IPS-15b (cell line): ENCODE results near the gene PPFIBP2.

Source experiments
- H3K27me3 ChIP-seq: one replicate; pipeline ENCODE4 v1.6.1; 2013; ENCODE audit warnings: low read length; ENCODE audit not compliant: control insufficient read depth, insufficient read depth
- H3K36me3 ChIP-seq: one replicate; pipeline ENCODE4 v1.6.1; 2013; ENCODE audit warnings: low read length; ENCODE audit not compliant: control insufficient read depth, insufficient read depth
- H3K4me1 ChIP-seq: one replicate; pipeline ENCODE4 v1.6.1; 2013; ENCODE audit warnings: mild to moderate bottlenecking, low read length; ENCODE audit not compliant: control insufficient read depth, insufficient read depth
- H3K4me3 ChIP-seq: one replicate; pipeline ENCODE4 v1.5.1; 2013; ENCODE audit warnings: low read depth, low read length
- H3K9ac ChIP-seq: one replicate; pipeline ENCODE4 v1.6.1; 2013; ENCODE audit warnings: low read depth, mild to moderate bottlenecking, low read length
- H3K9me3 ChIP-seq: one replicate; pipeline ENCODE4 v1.6.1; 2013; ENCODE audit warnings: mild to moderate bottlenecking, low read length; ENCODE audit not compliant: control insufficient read depth, insufficient read depth

PPFIBP2 gene

GRCh38 chr11:7513234-7514098, at the start of gene PPFIBP2:
PPFIBP2 (plus strand) TSS chr11:7513999; CDS start chr11:7549476, 35,477 bp downstream.
- H3K27me3 ChIP-seq: peaks cover 16% of the 10 kb centered on the region
- no peaks in the 10 kb centered on the region for H3K36me3 ChIP-seq
- peaks cover 5% of the 10 kb centered on the region for H3K4me1 ChIP-seq
- no peaks in the 10 kb centered on the region for H3K9me3 ChIP-seq
- H3K4me3 ChIP-seq: peak within 1 kb of the TSS; percentile 85
- peak within 1 kb of the TSS; percentile 70 for H3K9ac ChIP-seq

GRCh38 chr11:7467652-7468051, 46.1 kb upstream of the PPFIBP2 start:
- Histone ChIP-seq H3K9me3 (no peaks in the 10 kb centered on the region), H3K36me3 (no peaks in the 10 kb centered on the region), H3K9ac (no peak overlapping the region), H3K4me1 (no peaks in the 10 kb centered on the region), H3K27me3 (no peaks in the 10 kb centered on the region), H3K4me3 (no peak overlapping the region)

GRCh38 chr11:7469351-7469865, 44.4 kb upstream of the PPFIBP2 start:
- no peaks in the 10 kb centered on the region for H3K4me1 ChIP-seq
- no peaks in the 10 kb centered on the region for H3K36me3 ChIP-seq
- H3K9me3 ChIP-seq: no peaks in the 10 kb centered on the region
- H3K9ac ChIP-seq: no peak overlapping the region
- no peaks in the 10 kb centered on the region for H3K27me3 ChIP-seq
- H3K4me3 ChIP-seq: no peak overlapping the region

- no peaks in the 10 kb centered on the region for H3K9me3 ChIP-seq
- H3K4me1 ChIP-seq: no peaks in the 10 kb centered on the region
- no peak overlapping the region for H3K9ac ChIP-seq
- H3K36me3 ChIP-seq: no peaks in the 10 kb centered on the region
- H3K27me3 ChIP-seq: no peaks in the 10 kb centered on the region
- H3K4me3 ChIP-seq: no peak overlapping the region
Measured at GRCh38 chr11:7471071-7471470, 42.7 kb upstream of the PPFIBP2 start.

- no peaks in the 10 kb centered on the region for H3K36me3 ChIP-seq
- no peak overlapping the region for H3K9ac ChIP-seq
- no peak overlapping the region for H3K4me3 ChIP-seq
- H3K4me1 ChIP-seq: no peaks in the 10 kb centered on the region
- H3K27me3 ChIP-seq: no peaks in the 10 kb centered on the region
- H3K9me3 ChIP-seq: no peaks in the 10 kb centered on the region
Measured at GRCh38 chr11:7473717-7474116, 40.1 kb upstream of the PPFIBP2 start.

GRCh38 chr11:7480113-7480512, 33.7 kb upstream of the PPFIBP2 start:
- no peaks in the 10 kb centered on the region for H3K4me1 ChIP-seq
- H3K9me3 ChIP-seq: no peaks in the 10 kb centered on the region
- H3K9ac ChIP-seq: no peak overlapping the region
- no peaks in the 10 kb centered on the region for H3K36me3 ChIP-seq
- no peak overlapping the region for H3K4me3 ChIP-seq
- H3K27me3 ChIP-seq: no peaks in the 10 kb centered on the region

GRCh38 chr11:7484131-7484530, 29.7 kb upstream of the PPFIBP2 start:
- Histone ChIP-seq H3K9me3 (no peaks in the 10 kb centered on the region), H3K4me3 (no peak overlapping the region), H3K27me3 (no peaks in the 10 kb centered on the region), H3K36me3 (no peaks in the 10 kb centered on the region), H3K9ac (no peak overlapping the region), H3K4me1 (no peaks in the 10 kb centered on the region)

- H3K36me3 ChIP-seq: no peaks in the 10 kb centered on the region
- H3K9ac ChIP-seq: no peak overlapping the region
- no peaks in the 10 kb centered on the region for H3K9me3 ChIP-seq
- no peaks in the 10 kb centered on the region for H3K4me1 ChIP-seq
- no peak overlapping the region for H3K4me3 ChIP-seq
- no peaks in the 10 kb centered on the region for H3K27me3 ChIP-seq
Measured at GRCh38 chr11:7484645-7485044, 29.2 kb upstream of the PPFIBP2 start.

GRCh38 chr11:7485186-7486097, 28.4 kb upstream of the PPFIBP2 start, which contains the start of gene OLFML1:
OLFML1 (plus strand) TSS chr11:7485506; CDS start chr11:7485876, 370 bp downstream.
- Histone ChIP-seq H3K27me3 (no peaks in the 10 kb centered on the region), H3K4me3 (no peak within 1 kb of the TSS), H3K9me3 (no peaks in the 10 kb centered on the region), H3K4me1 (no peaks in the 10 kb centered on the region), H3K9ac (no peak within 1 kb of the TSS), H3K36me3 (no peaks in the 10 kb centered on the region)

- Histone ChIP-seq H3K9ac (no peak overlapping the region), H3K36me3 (no peaks in the 10 kb centered on the region), H3K27me3 (no peaks in the 10 kb centered on the region), H3K4me3 (no peak overlapping the region), H3K4me1 (no peaks in the 10 kb centered on the region), H3K9me3 (no peaks in the 10 kb centered on the region)
Measured at GRCh38 chr11:7486098-7486780, 27.6 kb upstream of the PPFIBP2 start.

- H3K27me3 ChIP-seq: no peaks in the 10 kb centered on the region
- no peak overlapping the region for H3K9ac ChIP-seq
- no peaks in the 10 kb centered on the region for H3K9me3 ChIP-seq
- H3K4me1 ChIP-seq: no peaks in the 10 kb centered on the region
- H3K4me3 ChIP-seq: no peak overlapping the region
- no peaks in the 10 kb centered on the region for H3K36me3 ChIP-seq
Measured at GRCh38 chr11:7486781-7487140, 27.0 kb upstream of the PPFIBP2 start.
